Astrocyte of the cerebellum (primary cell): ENCODE results near the gene ABLIM2.

Source experiments
- DNase-seq: peaks from one replicate; pipeline ENCODE4 v3.0.0-alpha.2; 2011; ENCODE audit warnings: low read depth
- H3K4me3 ChIP-seq: 2 replicates; pipeline ENCODE4 v1.5.1; 2011; ENCODE audit warnings: mild to moderate bottlenecking, low read depth, low read length, moderate library complexity
- in situ Hi-C: cut with HindIII; loops from 2 replicates; pipeline ENCODE4 v1.10.0; 2017; ENCODE audit warnings: low sequenced_read_pairs
- TF ChIP-seq, protein P1 (sequence below): IDR thresholded peaks from 2 replicates; pipeline ENCODE4 v1.5.1; 2012; ENCODE audit warnings: low read length, low read depth, moderate library complexity, mild to moderate bottlenecking; ENCODE audit errors: missing control alignments

Gene ABLIM2

DNA sequence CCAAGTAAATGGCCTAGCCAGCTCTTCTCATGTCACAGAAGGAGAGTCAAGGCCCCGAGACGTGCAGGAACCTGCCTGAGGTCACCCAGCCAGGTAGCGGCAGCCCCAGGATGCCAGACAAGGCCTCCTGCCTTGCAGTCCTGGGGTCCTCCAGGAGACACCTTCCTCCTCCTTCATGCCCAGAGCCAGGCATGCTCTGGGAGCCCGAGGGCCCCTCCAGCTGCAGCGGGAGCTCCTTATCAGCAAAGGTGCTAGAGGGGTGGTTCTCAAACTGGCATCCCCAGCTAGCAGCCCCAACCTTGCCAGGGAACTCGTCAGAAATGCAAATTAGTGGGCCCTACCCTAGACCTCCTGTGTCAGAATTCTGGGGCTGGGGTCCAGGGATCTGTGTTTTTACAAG, 162.7 kb downstream of the ABLIM2 start:
- in situ Hi-C loops, result no loop called here
- no peak for DNase-seq
- TF ChIP-seq, protein P1, sequence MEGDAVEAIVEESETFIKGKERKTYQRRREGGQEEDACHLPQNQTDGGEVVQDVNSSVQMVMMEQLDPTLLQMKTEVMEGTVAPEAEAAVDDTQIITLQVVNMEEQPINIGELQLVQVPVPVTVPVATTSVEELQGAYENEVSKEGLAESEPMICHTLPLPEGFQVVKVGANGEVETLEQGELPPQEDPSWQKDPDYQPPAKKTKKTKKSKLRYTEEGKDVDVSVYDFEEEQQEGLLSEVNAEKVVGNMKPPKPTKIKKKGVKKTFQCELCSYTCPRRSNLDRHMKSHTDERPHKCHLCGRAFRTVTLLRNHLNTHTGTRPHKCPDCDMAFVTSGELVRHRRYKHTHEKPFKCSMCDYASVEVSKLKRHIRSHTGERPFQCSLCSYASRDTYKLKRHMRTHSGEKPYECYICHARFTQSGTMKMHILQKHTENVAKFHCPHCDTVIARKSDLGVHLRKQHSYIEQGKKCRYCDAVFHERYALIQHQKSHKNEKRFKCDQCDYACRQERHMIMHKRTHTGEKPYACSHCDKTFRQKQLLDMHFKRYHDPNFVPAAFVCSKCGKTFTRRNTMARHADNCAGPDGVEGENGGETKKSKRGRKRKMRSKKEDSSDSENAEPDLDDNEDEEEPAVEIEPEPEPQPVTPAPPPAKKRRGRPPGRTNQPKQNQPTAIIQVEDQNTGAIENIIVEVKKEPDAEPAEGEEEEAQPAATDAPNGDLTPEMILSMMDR, result no peak
- no peak overlapping the region for H3K4me3 ChIP-seq

DNA sequence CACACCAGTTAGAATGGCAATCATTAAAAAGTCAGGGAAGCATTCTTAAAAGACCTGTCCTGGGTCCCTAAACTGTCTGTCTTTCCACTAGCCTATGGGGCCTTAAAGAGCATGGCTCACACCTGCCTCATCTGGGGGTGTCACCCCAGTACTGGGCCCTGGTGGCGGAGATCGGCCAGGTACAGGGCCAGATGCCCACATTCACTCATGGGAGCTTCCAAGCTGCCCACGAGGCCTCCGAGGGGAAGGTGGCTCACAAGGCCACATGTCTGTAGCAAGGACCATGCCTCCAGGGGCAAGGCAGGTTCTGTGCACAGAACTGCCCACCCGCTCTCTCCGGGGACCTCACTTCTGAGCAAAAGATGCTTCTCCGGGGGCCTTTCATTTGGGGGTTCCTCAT, 163.5 kb downstream of the ABLIM2 start:
- DNase-seq, result no peak
- TF ChIP-seq, protein P1, result no peak
- in situ Hi-C loops, result no loop called here
- H3K4me3 ChIP-seq, result no peak overlapping the region

DNA sequence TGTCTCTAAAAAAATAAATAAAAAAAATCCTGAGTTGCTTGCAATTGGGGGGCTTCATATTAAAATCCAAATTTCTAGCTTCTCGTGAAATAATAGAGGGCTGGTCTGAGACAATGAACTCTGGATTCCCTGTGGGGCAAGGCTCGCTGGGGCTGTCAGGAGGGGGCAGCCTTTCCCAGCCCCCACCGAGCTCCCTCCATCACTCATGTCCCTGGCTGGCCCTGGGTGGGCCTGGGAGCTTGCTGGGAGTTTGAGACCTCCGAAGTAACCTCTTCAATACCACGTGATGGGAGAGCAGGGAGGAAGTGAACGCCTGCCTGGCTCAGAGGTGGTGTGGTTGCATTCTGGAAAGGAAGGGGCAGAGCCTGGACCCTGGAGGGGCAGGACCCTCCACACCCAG, 164.9 kb downstream of the ABLIM2 start:
- in situ Hi-C loops, result no loop called here
- TF ChIP-seq, protein P1, result no peak
- DNase-seq, result no peak
- no peak overlapping the region for H3K4me3 ChIP-seq

DNA sequence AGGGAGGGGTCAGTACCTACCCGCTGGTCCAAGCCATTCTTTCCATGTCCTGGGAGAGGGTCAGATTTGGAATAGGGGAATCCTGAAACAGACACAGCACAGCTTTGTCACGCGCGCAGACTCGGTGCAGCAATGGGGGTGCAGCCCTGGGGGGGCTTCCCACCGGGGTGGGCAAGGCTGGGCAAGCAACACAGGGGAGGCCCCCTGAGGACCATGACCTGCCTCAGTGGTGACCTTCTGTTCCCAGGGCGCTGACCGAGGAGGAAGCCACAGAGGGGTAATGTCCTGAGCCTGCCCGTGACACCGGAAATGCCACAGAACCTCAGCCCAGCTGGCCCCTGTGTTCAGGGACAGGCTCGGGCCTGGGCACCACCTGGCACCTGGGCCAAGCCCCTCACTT, 165.8 kb downstream of the ABLIM2 start:
- in situ Hi-C loops, result no loop called here
- TF ChIP-seq, protein P1, result no peak
- H3K4me3 ChIP-seq, result no peak overlapping the region

DNA sequence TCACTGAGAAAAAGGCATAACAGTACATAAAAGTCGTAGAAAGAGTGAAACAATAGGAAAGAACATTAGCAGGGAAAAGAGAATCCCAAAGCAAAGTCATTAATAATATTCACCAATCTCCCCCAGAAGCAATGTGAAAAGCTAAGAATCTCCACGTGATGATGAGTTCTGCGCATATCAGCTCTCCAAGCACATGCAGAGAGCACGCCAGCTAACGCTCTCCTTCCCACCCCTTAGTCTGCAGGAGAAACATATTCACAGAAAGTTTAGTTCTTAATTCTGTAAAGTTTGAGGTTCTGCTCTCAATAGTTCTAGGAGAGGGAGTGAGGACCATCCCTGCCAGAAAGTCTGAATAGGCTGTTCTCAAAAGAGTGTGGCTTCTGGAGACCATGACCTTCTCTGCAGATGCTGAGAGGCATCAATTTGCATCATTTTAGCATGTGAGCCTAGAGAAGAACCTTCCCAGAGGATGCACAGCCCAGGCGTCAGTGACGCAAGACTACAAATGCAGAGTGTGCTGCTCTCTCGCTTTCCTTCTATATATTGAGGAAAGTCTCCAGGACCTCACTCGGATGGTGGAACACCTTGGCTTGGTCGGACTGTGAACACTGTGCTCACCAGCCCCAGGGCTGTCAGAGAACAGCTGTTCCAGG, 167.7 kb downstream of the ABLIM2 start:
- H3K4me3 ChIP-seq, result no peak overlapping the region
- in situ Hi-C loops, result no loop called here
- no peak for DNase-seq
- TF ChIP-seq, protein P1, result no peak

More for the DNA sequence above, 165.8 kb downstream of the ABLIM2 start:
- no peak for DNase-seq

DNA sequence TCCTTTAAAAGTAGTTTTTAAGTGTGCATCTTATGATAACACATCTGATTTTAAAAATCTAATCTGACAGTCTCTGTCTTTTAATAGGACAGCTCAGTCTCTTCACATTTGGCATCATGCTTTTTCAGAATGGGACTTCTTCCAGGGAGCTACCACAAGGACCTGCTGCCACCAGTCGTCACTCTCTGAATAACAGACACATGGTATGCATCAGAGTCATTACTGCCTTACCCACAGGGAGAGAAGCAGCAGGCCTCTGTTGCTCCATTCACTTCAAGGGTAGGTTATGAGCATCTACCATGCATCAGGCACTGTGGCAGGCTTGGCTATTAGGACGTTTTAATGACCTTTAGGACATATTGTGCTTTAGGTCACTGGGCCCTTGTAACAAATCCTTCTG, 169.0 kb downstream of the ABLIM2 start:
- TF ChIP-seq, protein P1, result no peak
- no peak overlapping the region for H3K4me3 ChIP-seq
- in situ Hi-C loops, result no loop called here
- DNase-seq, result no peak
